ENCODE data around the gene GSN. TPM values are rescaled to one million over a fixed set of nuclear protein-coding genes. Genes with fewer than 3 reads are reported as not detected.
A peak's percentile ranks its signal among the peaks of the same experiment; 100 is the strongest.
"Not testable (repeated sequence)": the region's sequence is repeated elsewhere in the genome, so short reads cannot be mapped to it uniquely, and the experiment has no call there.

GSN gene
- total RNA-seq, 3 donors from 2014 or later, result 1.3 to 2.0 (median 1.9) TPM

DNA sequence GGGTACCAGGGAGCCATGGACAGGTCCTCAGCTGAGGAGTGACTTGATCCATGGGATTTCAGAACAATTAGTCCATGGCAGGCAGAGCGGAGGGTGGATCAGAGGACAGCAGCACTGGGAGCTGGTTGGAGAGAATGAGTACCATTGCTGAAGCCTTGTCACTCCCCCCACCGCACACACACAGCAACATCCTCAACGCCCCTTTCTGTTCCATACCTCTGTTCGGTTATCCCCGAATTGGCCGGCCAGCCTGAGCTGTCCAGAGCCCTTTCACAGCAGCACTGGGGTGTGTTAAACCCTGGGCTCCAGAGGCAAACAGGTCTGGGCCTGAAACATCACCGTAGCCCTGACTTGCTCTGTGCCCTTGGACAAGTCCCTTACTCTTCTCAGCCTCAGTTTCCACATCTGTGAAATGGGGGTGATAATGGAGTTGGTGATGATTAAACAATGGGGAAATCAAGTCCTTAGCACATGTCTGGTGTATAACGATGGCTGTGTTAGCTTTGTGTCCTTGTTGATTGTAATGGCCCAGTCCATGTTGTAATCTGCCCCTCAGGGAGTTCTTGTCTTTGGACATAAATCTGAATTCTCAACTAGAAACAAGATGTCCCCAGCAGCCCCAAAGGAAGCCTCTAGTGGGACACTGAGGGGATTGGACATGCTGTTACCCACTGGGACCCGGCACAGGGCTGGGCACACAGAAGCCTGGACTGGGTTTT, 16.9 kb downstream of the GSN start:
- Mint-ChIP-seq H3K4me1 (ENCODE audit: low read depth) (peaks cover 18% of the 10 kb centered on the region), H3K9me3 (no peaks in the 10 kb centered on the region), H3K27me3 (ENCODE audit: low read depth) (no peaks in the 10 kb centered on the region), H3K4me3 (no peak overlapping the region), H3K36me3 (ENCODE audit: insufficient read depth) (peaks cover 3% of the 10 kb centered on the region)
- no peak for ATAC-seq
- no peak for DNase-seq

DNA sequence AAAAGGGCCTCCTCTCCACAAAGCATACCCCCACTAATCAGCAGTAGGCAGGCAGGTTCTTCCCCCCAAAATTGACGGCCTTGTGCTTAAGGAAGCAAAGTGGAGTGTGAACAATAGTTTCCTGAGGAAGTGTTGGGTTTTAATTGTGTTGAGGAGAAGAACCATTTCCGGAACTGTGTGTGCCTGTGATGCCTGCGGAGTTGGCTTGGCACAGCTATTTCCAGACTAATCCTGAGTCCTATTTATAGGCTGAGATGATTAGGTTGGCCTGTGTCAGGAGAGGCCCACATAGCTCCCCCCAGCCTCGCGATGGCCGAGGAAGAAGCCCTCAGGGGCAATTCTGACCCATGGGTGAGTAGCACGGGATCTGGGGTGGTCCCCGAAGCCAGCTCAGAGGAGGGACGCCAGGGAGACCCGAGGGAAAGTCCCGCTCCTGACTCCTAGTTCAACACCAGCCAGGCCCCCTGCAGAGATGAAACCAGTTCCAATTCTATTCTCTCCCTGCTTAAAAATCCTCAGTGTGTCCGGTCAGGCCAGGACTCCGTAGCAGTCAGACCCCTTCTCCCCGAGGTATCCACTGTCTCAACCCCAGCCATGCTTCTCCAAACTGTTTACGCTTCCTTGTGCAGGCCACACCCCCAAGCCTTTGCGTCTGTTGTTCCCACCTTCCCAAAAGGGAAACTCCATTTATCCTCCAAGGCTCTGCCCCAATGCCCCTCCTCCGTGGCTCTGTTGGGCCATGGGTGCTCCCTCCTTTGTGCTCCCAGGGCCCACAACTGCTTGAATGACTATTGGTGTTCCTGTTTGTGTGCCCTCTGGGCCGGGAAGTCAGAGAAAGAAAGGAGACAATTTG, 18.1 kb downstream of the GSN start:
- no peak for ATAC-seq
- no peak for DNase-seq
- Mint-ChIP-seq H3K4me1 (ENCODE audit: low read depth) (peaks cover 18% of the 10 kb centered on the region), H3K4me3 (no peak overlapping the region), H3K36me3 (ENCODE audit: insufficient read depth) (peaks cover 3% of the 10 kb centered on the region), H3K27me3 (ENCODE audit: low read depth) (no peaks in the 10 kb centered on the region), H3K9me3 (no peaks in the 10 kb centered on the region)

GRCh38 chr9:121286688-121286972, 18.7 kb downstream of the GSN start:
- Mint-ChIP-seq H3K4me3 (no peak overlapping the region), H3K9me3 (no peaks in the 10 kb centered on the region), H3K4me1 (ENCODE audit: low read depth) (peaks cover 18% of the 10 kb centered on the region), H3K27me3 (ENCODE audit: low read depth) (no peaks in the 10 kb centered on the region), H3K36me3 (ENCODE audit: insufficient read depth) (peaks cover 2% of the 10 kb centered on the region)
- DNase-seq (no peak), ATAC-seq (no peak)

DNA sequence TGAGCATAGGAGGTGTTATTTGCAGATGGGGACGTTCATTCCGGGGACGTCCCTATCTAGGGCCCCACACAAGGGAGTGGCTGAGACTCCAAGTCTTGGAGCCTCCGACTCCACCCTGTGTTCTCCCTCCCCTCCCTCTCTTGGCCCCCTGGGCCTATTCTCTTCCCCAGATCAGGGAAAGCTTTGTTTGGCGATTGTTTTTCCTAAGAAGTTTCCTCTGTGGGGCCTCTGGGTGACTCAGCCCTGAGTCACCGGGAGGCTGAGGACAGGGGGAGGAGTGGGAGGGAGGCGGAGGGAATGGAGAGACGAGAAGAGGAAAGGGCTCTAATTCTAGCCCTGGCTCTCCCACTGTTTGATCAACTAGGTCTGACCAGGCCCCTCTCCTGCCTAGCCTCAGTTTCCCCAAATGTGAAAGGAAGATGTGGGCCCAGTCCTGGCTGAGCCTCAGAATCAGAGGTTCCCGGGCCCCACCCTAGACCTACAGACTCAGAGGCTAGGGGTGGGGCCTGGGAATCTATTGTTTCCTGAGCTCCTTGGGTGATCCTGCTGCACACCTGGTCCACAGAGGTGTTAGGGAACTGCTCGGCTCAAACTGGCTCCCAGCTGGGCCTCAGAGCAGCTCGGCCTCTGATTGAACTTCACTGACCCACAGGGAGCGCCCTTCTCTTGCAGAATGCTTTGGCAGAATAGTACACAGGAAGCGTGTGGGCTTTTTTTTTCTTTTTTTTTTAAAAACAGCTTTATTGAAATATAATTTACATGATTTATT, 19.2 kb downstream of the GSN start:
- H3K27me3 Mint-ChIP-seq (ENCODE audit: low read depth), result no peaks in the 10 kb centered on the region
- peaks cover 18% of the 10 kb centered on the region for H3K4me1 Mint-ChIP-seq (ENCODE audit: low read depth)
- DNase-seq (no peak), ATAC-seq (peak; percentile 50 to 69)
- no peaks in the 10 kb centered on the region for H3K9me3 Mint-ChIP-seq
- no peaks in the 10 kb centered on the region for H3K36me3 Mint-ChIP-seq (ENCODE audit: insufficient read depth)
- no peak overlapping the region for H3K4me3 Mint-ChIP-seq

GRCh38 chr9:121288673-121289025, 20.7 kb downstream of the GSN start:
- H3K9me3 Mint-ChIP-seq, result no peaks in the 10 kb centered on the region

DNA sequence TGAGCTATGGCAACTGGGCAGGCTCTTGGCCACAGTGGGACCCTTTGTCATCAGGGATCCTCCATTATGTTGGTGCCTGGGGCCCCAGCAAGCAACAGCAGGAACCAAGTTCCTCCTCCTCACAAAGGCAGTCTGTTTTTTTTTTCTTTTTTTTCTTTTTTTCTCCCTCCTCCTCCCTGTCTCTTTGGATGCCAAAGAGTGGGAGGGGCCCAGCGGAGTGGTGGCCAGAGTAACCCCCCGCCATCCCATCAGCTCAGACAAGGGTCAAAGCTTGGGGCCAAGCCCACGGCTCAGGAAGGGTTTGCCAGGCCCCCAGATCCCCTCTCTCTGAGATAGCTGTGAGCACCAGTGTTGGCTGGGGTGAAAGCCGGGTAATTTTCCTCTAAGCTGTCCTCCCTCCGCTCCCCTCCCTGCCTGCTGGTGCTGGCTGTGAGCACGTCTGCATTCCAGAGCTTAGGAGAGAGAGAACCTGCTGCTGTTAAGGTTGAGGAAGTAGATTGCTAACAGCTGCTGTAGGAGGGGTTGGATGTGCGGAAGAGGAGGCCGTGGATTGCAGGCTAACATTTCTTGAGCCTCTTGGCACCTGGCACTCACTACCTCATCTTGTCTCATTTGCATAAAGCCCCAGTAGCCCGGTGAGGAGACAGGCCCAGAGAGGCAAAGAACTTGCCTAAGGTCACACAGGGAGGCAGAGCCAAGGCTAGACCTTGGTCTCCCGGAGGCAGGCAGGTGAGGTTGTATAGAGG, 21.2 kb downstream of the GSN start:
- ATAC-seq, result no peak
- Mint-ChIP-seq H3K4me1 (ENCODE audit: low read depth) (peaks cover 18% of the 10 kb centered on the region), H3K36me3 (ENCODE audit: insufficient read depth) (no peaks in the 10 kb centered on the region), H3K9me3 (no peaks in the 10 kb centered on the region), H3K4me3 (no peak overlapping the region), H3K27me3 (ENCODE audit: low read depth) (no peaks in the 10 kb centered on the region)
- DNase-seq, result no peak

More at GRCh38 chr9:121288673-121289025, 20.7 kb downstream of the GSN start:
- ATAC-seq, result no peak
- peaks cover 18% of the 10 kb centered on the region for H3K4me1 Mint-ChIP-seq (ENCODE audit: low read depth)
- no peak overlapping the region for H3K4me3 Mint-ChIP-seq
- no peak for DNase-seq
- H3K27me3 Mint-ChIP-seq (ENCODE audit: low read depth), result no peaks in the 10 kb centered on the region
- no peaks in the 10 kb centered on the region for H3K36me3 Mint-ChIP-seq (ENCODE audit: insufficient read depth)

DNA sequence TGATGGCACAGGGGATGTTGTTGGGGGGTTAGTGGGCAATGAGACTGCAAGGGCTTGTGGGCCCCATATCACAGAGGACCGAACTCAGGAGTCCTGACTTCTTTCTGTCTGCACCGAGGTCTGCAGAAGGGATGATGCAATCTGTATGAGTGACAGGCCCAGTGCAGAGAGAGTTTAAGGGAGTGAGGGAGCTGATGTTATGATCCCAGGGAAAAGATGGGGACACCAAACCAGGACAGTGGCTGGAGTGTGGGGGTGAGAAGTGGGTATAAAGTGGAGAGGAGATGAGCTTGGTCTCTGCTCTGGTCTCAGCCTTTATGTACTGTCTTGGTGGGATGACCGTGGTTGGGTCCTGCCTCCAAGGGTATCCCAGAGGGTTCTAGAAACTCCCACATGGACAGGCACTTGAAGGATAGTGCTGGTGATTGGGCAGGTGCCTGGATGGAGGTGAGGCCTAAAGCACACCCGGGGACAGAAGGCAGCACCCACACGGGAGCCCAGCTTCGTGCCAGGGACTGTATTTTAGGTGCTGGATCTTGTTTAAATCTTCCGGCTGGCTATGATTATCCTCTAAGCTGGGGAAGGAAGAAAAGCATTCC, 21.9 kb downstream of the GSN start:
- Mint-ChIP-seq H3K27me3 (ENCODE audit: low read depth) (no peaks in the 10 kb centered on the region), H3K4me1 (ENCODE audit: low read depth) (peaks cover 18% of the 10 kb centered on the region), H3K36me3 (ENCODE audit: insufficient read depth) (no peaks in the 10 kb centered on the region), H3K9me3 (no peaks in the 10 kb centered on the region), H3K4me3 (no peak overlapping the region)
- ATAC-seq (no peak), DNase-seq (no peak)

- H3K4me3 Mint-ChIP-seq; DNase-seq; H3K36me3 Mint-ChIP-seq (ENCODE audit: insufficient read depth); ATAC-seq; H3K9me3 Mint-ChIP-seq; H3K27me3 Mint-ChIP-seq (ENCODE audit: low read depth): not testable (repeated sequence)
- H3K4me1 Mint-ChIP-seq (ENCODE audit: low read depth), result peaks cover 12% of the 10 kb centered on the region
Observed at GRCh38 chr9:121291536-121291935, 23.6 kb downstream of the GSN start.

GRCh38 chr9:121292051-121292450, 24.1 kb downstream of the GSN start:
- Mint-ChIP-seq H3K9me3 (no peaks in the 10 kb centered on the region), H3K4me1 (ENCODE audit: low read depth) (peaks cover 7% of the 10 kb centered on the region), H3K4me3 (no peak overlapping the region), H3K27me3 (ENCODE audit: low read depth) (no peaks in the 10 kb centered on the region), H3K36me3 (ENCODE audit: insufficient read depth) (no peaks in the 10 kb centered on the region)
- no peak for DNase-seq
- ATAC-seq, result no peak

DNA sequence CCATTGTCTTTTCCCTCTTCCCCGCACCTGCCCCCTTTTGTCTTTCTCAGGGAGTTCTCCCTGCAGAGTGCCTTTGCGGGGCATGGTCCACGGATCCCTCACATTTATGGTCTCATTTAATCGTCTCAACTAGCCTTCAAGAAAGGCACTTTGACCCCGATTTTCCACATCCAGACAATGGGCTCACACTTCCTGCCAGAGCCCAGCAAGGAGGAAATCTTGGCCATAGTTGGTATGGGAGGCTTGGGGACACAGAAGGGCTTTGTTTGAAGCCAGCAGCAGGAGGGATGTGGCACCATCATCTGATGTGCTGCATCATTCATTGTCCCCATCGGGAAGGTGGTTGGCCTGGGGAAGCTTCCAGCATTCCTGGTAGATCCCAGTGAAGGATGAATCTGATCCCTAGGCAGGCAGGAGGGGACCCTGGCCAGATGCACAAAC, 24.9 kb downstream of the GSN start:
- no peak for DNase-seq
- Mint-ChIP-seq H3K36me3 (ENCODE audit: insufficient read depth) (no peaks in the 10 kb centered on the region), H3K4me3 (no peak overlapping the region), H3K4me1 (ENCODE audit: low read depth) (peaks cover 5% of the 10 kb centered on the region), H3K9me3 (no peaks in the 10 kb centered on the region), H3K27me3 (ENCODE audit: low read depth) (no peaks in the 10 kb centered on the region)
- ATAC-seq, result no peak

DNA sequence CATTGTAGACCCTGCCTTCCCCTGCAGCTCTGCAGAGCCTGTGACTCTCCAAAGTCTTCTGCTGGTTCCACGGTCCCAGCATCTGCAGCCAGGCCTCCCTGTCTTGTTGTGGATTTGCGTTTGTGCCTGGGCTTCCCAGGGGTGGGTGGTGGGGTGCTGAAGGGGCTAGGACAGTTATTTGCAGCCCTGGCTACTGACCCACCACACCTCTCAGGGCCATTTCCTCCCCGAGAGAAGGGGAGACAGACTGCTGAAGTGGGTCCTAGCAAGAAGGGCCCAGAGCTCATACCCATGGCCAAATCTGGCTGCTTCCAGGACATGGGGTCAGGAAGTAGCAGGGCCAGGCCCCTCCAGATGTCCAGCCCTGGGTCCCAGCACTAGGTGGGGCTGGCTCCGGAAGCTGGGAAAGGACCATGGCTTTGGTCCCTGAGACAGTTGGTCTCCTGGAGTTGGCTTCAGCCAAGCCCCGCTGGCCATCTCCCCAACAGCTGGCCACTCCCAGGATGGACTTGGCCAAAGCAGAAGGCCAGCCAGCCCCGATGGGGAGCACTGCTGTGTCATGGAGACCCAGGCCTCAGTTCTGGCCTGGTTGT, 26.3 kb downstream of the GSN start:
- H3K9me3 Mint-ChIP-seq, result no peaks in the 10 kb centered on the region
- peaks cover 7% of the 10 kb centered on the region for H3K4me1 Mint-ChIP-seq (ENCODE audit: low read depth)
- no peak for ATAC-seq
- H3K36me3 Mint-ChIP-seq (ENCODE audit: insufficient read depth), result no peaks in the 10 kb centered on the region
- DNase-seq, result no peak
- H3K4me3 Mint-ChIP-seq, result no peak overlapping the region
- H3K27me3 Mint-ChIP-seq (ENCODE audit: low read depth), result peaks cover 3% of the 10 kb centered on the region

DNA sequence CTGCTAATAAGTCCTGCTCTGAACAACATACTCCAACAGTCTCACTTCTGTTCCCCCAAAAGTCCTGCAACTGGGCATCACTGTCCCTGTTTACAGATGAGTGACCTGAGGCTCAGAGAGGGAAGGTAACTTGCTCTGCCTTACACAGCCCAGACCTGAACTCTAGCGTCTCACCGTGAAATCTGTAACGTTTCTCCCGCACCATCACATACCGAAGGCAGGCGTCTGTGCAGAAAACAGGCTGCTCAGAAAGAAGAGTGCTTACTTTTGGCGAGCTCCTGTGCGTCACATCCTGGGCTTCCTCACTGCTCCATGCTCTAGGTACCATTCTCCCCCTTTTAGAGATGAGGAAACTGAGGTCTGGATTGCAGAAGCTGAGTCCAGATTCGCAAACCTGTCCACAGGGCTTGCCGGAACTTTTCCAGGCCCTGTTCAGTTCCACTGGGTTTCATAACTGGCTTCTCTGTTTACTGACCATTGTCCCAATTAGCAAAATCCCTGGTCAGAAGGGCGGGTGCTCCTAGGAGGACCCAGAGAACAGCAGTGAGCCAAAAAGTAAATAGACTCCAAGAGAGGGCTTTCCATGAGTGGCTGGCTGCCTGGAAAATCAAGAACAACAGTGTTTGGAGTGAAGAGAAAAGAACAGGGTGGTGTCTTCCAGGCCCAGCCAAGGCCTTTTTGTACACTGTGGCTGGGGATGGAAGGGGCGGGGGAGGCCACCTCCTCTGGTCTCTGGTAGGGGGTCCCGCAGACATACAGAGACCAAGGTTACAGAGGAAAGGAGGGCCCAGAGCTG, 27.1 kb downstream of the GSN start:
- DNase-seq (no peak), ATAC-seq (no peak)
- Mint-ChIP-seq H3K4me1 (ENCODE audit: low read depth) (peaks cover 11% of the 10 kb centered on the region), H3K4me3 (no peak overlapping the region), H3K9me3 (no peaks in the 10 kb centered on the region), H3K36me3 (ENCODE audit: insufficient read depth) (no peaks in the 10 kb centered on the region), H3K27me3 (ENCODE audit: low read depth) (peaks cover 5% of the 10 kb centered on the region)

DNA sequence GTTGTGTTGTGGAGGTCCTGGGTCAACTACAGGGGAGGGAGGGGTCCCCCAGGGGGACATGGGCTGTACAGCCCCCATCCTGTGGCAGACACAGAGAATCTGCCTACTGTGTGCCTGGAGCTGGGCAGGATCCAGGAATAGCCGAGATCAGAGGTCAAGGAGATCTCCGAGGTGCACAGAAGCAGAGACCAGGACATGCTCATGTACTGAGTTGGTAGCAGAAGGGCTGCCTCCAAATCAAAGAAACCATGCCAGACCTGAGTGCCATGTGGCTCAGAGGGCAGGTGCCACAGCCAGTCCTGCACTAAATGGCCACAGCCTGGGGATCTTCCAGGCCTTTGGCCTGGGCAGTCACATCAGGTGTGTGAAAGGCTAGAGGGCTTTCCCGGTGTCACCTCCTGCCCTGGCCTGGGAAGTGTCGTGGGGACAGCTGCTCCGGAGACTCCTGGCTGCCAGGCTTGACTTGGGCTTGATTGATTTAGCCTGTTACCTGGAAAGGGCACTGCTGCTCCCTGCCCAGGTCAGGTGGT, 27.8 kb downstream of the GSN start:
- Mint-ChIP-seq H3K27me3 (ENCODE audit: low read depth) (peaks cover 11% of the 10 kb centered on the region), H3K36me3 (ENCODE audit: insufficient read depth) (no peaks in the 10 kb centered on the region), H3K4me1 (ENCODE audit: low read depth) (peaks cover 17% of the 10 kb centered on the region), H3K4me3 (no peak overlapping the region), H3K9me3 (no peaks in the 10 kb centered on the region)
- DNase-seq (no peak), ATAC-seq (no peak)

Measured in activated T-cell treated with anti-CD3 and anti-CD28 coated beads, Interleukin-2, amount 50 U/mL, for 4 hours (primary cell).